ENCODE data around the gene TMEM271. TPM values are rescaled to one million over a fixed set of nuclear protein-coding genes. Genes with fewer than 3 reads are reported as not detected.

TMEM271 gene
- total and polyA plus RNA-seq, 10 of the 15 experiments (the other 5 are each of a cell fraction or from before 2014, with no cell fraction given) = not detected

DNA sequence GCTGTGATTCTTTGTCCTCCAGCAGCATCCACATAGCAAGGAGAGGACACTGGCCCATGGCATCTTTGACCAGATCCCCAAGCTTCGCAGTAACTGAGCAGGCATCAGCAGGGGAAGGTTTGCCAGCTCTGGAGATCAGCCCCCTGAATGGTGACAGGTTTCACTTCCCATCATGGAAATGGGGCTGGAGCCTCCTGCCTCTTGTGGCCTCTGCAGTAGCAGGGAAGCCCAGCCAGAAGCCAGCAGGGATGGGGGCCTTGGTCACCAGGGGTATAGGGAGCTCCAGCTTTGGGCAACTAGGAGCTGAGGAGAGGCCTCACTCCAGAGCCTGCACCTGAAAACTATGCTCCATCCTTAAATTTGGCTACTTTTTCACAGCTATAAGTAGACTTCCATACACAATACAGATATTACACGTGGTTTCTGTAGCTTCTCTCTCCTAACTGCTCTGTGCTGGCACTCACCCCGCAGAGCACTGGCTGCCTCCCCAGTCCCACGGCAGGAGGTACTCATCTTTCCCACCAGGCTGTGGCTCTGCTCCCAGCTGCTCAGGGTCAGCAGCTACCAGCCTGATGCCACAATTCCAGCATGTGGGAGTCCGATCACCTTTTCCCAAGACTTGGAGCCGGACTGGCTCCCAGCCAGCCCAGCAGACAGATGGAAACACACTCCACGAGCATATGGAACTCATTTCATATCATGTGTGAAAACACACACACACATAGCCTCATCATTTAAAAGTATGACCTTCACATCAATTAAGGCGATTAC, 2.8 kb downstream of the TMEM271 start:
- no peak overlapping the region for H3K9ac ChIP-seq (ENCODE audit: control insufficient read depth, insufficient read depth, low read length)
- H3K36me3 ChIP-seq (ENCODE audit: control insufficient read depth in 2 of 2, insufficient read depth in 2 of 2, low read length in 1 of 2) = no peaks in the 10 kb centered on the region
- FAIRE-seq (no peak), ATAC-seq (no peak), DNase-seq (ENCODE audit: low read depth, low spot score) (no peak)
- H3K4me1 ChIP-seq (ENCODE audit: control insufficient read depth, insufficient read depth, low read length) = no peaks in the 10 kb centered on the region
- H3K4me2 ChIP-seq (ENCODE audit: control insufficient read depth, insufficient read depth) = no peak overlapping the region
- H3K79me2 ChIP-seq (ENCODE audit: control insufficient read depth, insufficient read depth, low read length) = no peaks in the 10 kb centered on the region
- intact Hi-C loops (cut with micrococcal nuclease; ENCODE audit: unreplicated experiment) (no loop called here), in situ Hi-C loops (cut with MboI) (no loop called here)
- no peak overlapping the region for H3K27ac ChIP-seq (ENCODE audit: control insufficient read depth, insufficient read depth)
- WGBS (ENCODE audit: insufficient coverage, insufficient replicate concordance, low lambda C conversion rate, missing lambda C conversion rate) = 28% methylated on average over 8 of the region's 8 CpGs
- ChIA-PET SMC1A (ENCODE audit: uncharacterized antibody, unreplicated experiment) (no interaction called here), CTCF (no interaction called here), POLR2A (no interaction called here), RAD21 (ENCODE audit: unreplicated experiment) (no interaction called here)
- no TSS peak for BruUV-seq (replicated peaks)
- H2AFZ ChIP-seq (ENCODE audit: control insufficient read depth, low read depth, low read length) = no peak overlapping the region
- peaks cover 1% of the 10 kb centered on the region; the same call in 1 of the 3 replicates for H3K9me3 ChIP-seq (replicated peaks; ENCODE audit: control insufficient read depth, insufficient read depth, low read length)
- H3K27me3 ChIP-seq (replicated peaks in 1 of 2; ENCODE audit: control insufficient read depth in 2 of 2, insufficient read depth in 2 of 2, low read length in 1 of 2) = no peaks in the 10 kb centered on the region; a peak in 1 of 4 replicates
- H4K20me1 ChIP-seq (ENCODE audit: control insufficient read depth, insufficient read depth) = no peaks in the 10 kb centered on the region
- H3K4me3 ChIP-seq = no peak overlapping the region
- TF ChIP-seq POLR2AphosphoS5 (IDR thresholded peaks at IDR 0.05; ENCODE audit: low read length) (no peak), POU2F2 (IDR thresholded peaks at IDR 0.05; ENCODE audit: borderline replicate concordance, low read depth, low read length) (no peak), MLLT1 (IDR thresholded peaks at IDR 0.05) (no peak), CEBPB (IDR thresholded peaks at IDR 0.05; ENCODE audit: borderline replicate concordance in 1 of 2, low read depth in 2 of 2, low read length in 2 of 2) (no peak), KDM1A (IDR thresholded peaks at IDR 0.05; ENCODE audit: borderline replicate concordance) (no peak), NR2C2 (IDR thresholded peaks at IDR 0.05; ENCODE audit: borderline replicate concordance, control insufficient read depth, insufficient read length, low read depth) (no peak), KLF5 (IDR thresholded peaks at IDR 0.05; ENCODE audit: partially characterized antibody) (no peak), LARP7 (IDR thresholded peaks at IDR 0.05) (no peak), ZZZ3 (IDR thresholded peaks at IDR 0.05; ENCODE audit: control insufficient read depth, insufficient read length, low read depth) (no peak), BHLHE40 (IDR thresholded peaks at IDR 0.05; ENCODE audit: borderline replicate concordance in 1 of 2, low read depth in 2 of 2, low read length in 1 of 2) (no peak), HCFC1 (IDR thresholded peaks at IDR 0.05; ENCODE audit: low read length) (no peak), JUNB (IDR thresholded peaks at IDR 0.05) (no peak), NBN (IDR thresholded peaks at IDR 0.05) (no peak)
- TF ChIP-seq, protein P1, sequence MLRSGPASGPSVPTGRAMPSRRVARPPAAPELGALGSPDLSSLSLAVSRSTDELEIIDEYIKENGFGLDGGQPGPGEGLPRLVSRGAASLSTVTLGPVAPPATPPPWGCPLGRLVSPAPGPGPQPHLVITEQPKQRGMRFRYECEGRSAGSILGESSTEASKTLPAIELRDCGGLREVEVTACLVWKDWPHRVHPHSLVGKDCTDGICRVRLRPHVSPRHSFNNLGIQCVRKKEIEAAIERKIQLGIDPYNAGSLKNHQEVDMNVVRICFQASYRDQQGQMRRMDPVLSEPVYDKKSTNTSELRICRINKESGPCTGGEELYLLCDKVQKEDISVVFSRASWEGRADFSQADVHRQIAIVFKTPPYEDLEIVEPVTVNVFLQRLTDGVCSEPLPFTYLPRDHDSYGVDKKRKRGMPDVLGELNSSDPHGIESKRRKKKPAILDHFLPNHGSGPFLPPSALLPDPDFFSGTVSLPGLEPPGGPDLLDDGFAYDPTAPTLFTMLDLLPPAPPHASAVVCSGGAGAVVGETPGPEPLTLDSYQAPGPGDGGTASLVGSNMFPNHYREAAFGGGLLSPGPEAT (IDR thresholded peaks at IDR 0.05; ENCODE audit: low read depth) = no peak
- TF ChIP-seq, protein P2, sequence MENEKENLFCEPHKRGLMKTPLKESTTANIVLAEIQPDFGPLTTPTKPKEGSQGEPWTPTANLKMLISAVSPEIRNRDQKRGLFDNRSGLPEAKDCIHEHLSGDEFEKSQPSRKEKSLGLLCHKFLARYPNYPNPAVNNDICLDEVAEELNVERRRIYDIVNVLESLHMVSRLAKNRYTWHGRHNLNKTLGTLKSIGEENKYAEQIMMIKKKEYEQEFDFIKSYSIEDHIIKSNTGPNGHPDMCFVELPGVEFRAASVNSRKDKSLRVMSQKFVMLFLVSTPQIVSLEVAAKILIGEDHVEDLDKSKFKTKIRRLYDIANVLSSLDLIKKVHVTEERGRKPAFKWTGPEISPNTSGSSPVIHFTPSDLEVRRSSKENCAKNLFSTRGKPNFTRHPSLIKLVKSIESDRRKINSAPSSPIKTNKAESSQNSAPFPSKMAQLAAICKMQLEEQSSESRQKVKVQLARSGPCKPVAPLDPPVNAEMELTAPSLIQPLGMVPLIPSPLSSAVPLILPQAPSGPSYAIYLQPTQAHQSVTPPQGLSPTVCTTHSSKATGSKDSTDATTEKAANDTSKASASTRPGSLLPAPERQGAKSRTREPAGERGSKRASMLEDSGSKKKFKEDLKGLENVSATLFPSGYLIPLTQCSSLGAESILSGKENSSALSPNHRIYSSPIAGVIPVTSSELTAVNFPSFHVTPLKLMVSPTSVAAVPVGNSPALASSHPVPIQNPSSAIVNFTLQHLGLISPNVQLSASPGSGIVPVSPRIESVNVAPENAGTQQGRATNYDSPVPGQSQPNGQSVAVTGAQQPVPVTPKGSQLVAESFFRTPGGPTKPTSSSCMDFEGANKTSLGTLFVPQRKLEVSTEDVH (IDR thresholded peaks at IDR 0.05; ENCODE audit: low read depth, partially characterized antibody) = no peak
